Keratinocyte (primary cell): Measurements from ENCODE around the gene SVOP. TPM values are rescaled to one million over a fixed set of nuclear protein-coding genes. Genes with fewer than 3 reads are reported as not detected.
"Not testable (repeated sequence)": the region's sequence is repeated elsewhere in the genome, so short reads cannot be mapped to it uniquely, and the experiment has no call there.

Experiments
- DNase-seq: peaks from one replicate; pipeline ENCODE4 v3.0.0-alpha.2; 2011; ENCODE audit warnings: low read depth, missing footprints, low spot score
- FAIRE-seq: peaks from 2 replicates; lab custom pipeline; 2011; peaks lifted over from hg19 to GRCh38; lab: Jason Lieb, UNC
- H2AFZ ChIP-seq: 2 replicates; pipeline ENCODE4 v1.6.0; 2012; ENCODE audit warnings: low read length, control low read depth, inconsistent platforms; ENCODE audit not compliant: control insufficient read depth
- H3K27ac ChIP-seq: 2 replicates; pipeline ENCODE4 v1.5.1; 2011; ENCODE audit warnings: low read length; ENCODE audit not compliant: control insufficient read depth, insufficient read depth
- H3K27me3 ChIP-seq: 3 replicates; pipeline ENCODE4 v1.6.0; 2011; ENCODE audit warnings: low read length; ENCODE audit not compliant: control insufficient read depth, insufficient read depth; ENCODE audit errors: extremely low read depth
- H3K36me3 ChIP-seq, 2 experiments: 2 replicates in 1 of 2; 3 replicates in 1 of 2; pipeline ENCODE4 v1.5.1; 2011; ENCODE audit warnings: low read length in 2 of 2, mild to moderate bottlenecking in 1 of 2; ENCODE audit not compliant: control insufficient read depth in 2 of 2, insufficient read depth in 2 of 2; ENCODE audit errors: extremely low read depth in 1 of 2
- H3K4me1 ChIP-seq: 3 replicates; pipeline ENCODE4 v1.5.1; 2011; ENCODE audit warnings: low read length; ENCODE audit not compliant: control insufficient read depth, insufficient read depth; ENCODE audit errors: extremely low read depth
- H3K4me2 ChIP-seq: 3 replicates; pipeline ENCODE4 v1.6.0; 2011; ENCODE audit warnings: low read depth, low read length; ENCODE audit not compliant: control insufficient read depth, insufficient read depth; ENCODE audit errors: extremely low read depth
- H3K4me3 ChIP-seq, 3 experiments: fragments of 200-600 bp in 1 of 3; sonication (generic) in 1 of 3; 2 replicates in 2 of 3; 3 replicates in 1 of 3; pipeline ENCODE4 v1.5.1; 2011 to 2016; ENCODE audit warnings: low read length in 3 of 3, mild to moderate bottlenecking in 3 of 3, control low read depth in 2 of 3, inconsistent platforms in 1 of 3, low read depth in 1 of 3, mixed read lengths in 1 of 3, mixed run types in 1 of 3, moderate library complexity in 1 of 3; ENCODE audit not compliant: control insufficient read depth in 2 of 3, insufficient read depth in 2 of 3; ENCODE audit errors: extremely low read depth in 1 of 3
- H3K79me2 ChIP-seq: 2 replicates; pipeline ENCODE4 v1.6.0; 2012; ENCODE audit warnings: low read length; ENCODE audit not compliant: control insufficient read depth, insufficient read depth
- H3K9ac ChIP-seq: 3 replicates; pipeline ENCODE4 v1.6.0; 2011; ENCODE audit warnings: low read length; ENCODE audit not compliant: control insufficient read depth, insufficient read depth; ENCODE audit errors: extremely low read depth
- H3K9me1 ChIP-seq: 3 replicates; pipeline ENCODE4 v1.6.0; 2011; ENCODE audit warnings: low read length; ENCODE audit not compliant: control insufficient read depth, insufficient read depth; ENCODE audit errors: extremely low read depth
- H3K9me3 ChIP-seq: 2 replicates; pipeline ENCODE4 v1.5.1; 2012; ENCODE audit warnings: low read depth, low read length; ENCODE audit not compliant: control insufficient read depth
- H4K20me1 ChIP-seq: 3 replicates; pipeline ENCODE4 v1.6.0; 2011; ENCODE audit warnings: low read length; ENCODE audit not compliant: control insufficient read depth, insufficient read depth; ENCODE audit errors: extremely low read depth
- EZH2 ChIP-seq: IDR thresholded peaks from one replicate; pipeline ENCODE4 v1.6.1; 2012; ENCODE audit warnings: inconsistent platforms, mild to moderate bottlenecking, low read length, moderate library complexity
- dilution Hi-C: fragments of 300-500 bp; cut with MboI; formaldehyde crosslinking; loops from one replicate; pipeline ENCODE4 v1.7.0; 2020; ENCODE audit warnings: low sequenced_read_pairs; ENCODE audit not compliant: extremely low pct_ligation_motif_present
- polyA plus RNA-seq, 5 experiments: library from polyadenylated mRNA; depleted of rRNA in 3 of 5; stranded (reverse) in 3 of 5; stranded (forward) in 1 of 5; unstranded in 1 of 5; fragments of >200 nt; gene quantifications; 1 replicate in 1 of 5; 2 replicates in 3 of 5; 3 replicates in 1 of 5; pipeline versions ENCODE4 v1.2.1 to v1.2.3, GENCODE V29; 2011 to 2012; ENCODE audit warnings: missing spikeins in 2 of 5, low read depth in 1 of 5, low replicate concordance in 1 of 5
- TF ChIP-seq, protein P1 (sequence below), 3 experiments: IDR thresholded peaks in 1 of 3; conservative IDR thresholded peaks in 1 of 3; optimal IDR thresholded peaks in 1 of 3; 2 replicates in 2 of 3; 3 replicates in 1 of 3; pipeline versions ENCODE3 to v1.5.1; 2011; ENCODE audit warnings: low read length in 3 of 3, mild to moderate bottlenecking in 3 of 3, moderate library complexity in 2 of 3, control low read depth in 1 of 3, inconsistent platforms in 1 of 3; ENCODE audit not compliant: insufficient read depth in 2 of 3; ENCODE audit errors: extremely low read depth in 1 of 3

SVOP gene
- polyA plus RNA-seq, 1 donor (not counting 4 experiments of a cell fraction or from before 2014, with no cell fraction given), result not detected

DNA sequence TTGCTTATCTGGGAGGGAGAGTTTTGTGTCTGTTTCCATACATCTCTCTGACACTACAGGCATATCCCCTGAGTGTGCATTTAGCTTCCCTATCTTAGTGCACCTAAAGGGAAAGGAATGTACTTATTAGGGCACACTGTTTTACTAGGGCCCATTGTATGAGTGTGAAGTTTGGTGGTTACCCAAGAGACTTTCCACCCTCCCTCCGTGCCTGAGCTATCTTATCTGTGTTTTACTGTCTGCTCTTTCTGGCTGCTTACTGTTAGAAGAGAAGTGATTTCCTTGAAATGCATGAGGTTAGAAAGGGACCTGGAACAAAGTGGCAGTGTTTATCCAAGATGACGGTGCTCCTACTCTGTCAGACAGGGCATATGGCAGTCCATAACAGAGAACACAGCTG is 8.5 kb upstream of the SVOP start:
- H3K9me3 ChIP-seq, result no peaks in the 10 kb centered on the region
- H3K4me3 ChIP-seq, result no peak overlapping the region
- H3K9ac ChIP-seq, result no peak overlapping the region
- DNase-seq, result no peak
- dilution Hi-C loops, result no loop called here
- H3K27me3 ChIP-seq, result no peaks in the 10 kb centered on the region
- no peak overlapping the region for H3K27ac ChIP-seq
- H3K4me1 ChIP-seq, result no peaks in the 10 kb centered on the region
- no peak for FAIRE-seq
- H3K36me3 ChIP-seq, result no peaks in the 10 kb centered on the region
- H3K79me2 ChIP-seq, result no peaks in the 10 kb centered on the region
- no peak for TF ChIP-seq EZH2
- TF ChIP-seq, protein P1, sequence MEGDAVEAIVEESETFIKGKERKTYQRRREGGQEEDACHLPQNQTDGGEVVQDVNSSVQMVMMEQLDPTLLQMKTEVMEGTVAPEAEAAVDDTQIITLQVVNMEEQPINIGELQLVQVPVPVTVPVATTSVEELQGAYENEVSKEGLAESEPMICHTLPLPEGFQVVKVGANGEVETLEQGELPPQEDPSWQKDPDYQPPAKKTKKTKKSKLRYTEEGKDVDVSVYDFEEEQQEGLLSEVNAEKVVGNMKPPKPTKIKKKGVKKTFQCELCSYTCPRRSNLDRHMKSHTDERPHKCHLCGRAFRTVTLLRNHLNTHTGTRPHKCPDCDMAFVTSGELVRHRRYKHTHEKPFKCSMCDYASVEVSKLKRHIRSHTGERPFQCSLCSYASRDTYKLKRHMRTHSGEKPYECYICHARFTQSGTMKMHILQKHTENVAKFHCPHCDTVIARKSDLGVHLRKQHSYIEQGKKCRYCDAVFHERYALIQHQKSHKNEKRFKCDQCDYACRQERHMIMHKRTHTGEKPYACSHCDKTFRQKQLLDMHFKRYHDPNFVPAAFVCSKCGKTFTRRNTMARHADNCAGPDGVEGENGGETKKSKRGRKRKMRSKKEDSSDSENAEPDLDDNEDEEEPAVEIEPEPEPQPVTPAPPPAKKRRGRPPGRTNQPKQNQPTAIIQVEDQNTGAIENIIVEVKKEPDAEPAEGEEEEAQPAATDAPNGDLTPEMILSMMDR (optimal IDR thresholded peaks at IDR 0.05 in 1 of 3, IDR thresholded peaks at IDR 0.05 in 1 of 3, conservative IDR thresholded peaks at IDR 0.05 in 1 of 3; ENCODE audit: extremely low read depth in 1 of 3, insufficient read depth in 2 of 3, low read length in 3 of 3), result no peak
- H4K20me1 ChIP-seq, result no peaks in the 10 kb centered on the region
- no peak overlapping the region for H2AFZ ChIP-seq
- no peaks in the 10 kb centered on the region for H3K9me1 ChIP-seq
- H3K4me2 ChIP-seq, result no peak overlapping the region

DNA sequence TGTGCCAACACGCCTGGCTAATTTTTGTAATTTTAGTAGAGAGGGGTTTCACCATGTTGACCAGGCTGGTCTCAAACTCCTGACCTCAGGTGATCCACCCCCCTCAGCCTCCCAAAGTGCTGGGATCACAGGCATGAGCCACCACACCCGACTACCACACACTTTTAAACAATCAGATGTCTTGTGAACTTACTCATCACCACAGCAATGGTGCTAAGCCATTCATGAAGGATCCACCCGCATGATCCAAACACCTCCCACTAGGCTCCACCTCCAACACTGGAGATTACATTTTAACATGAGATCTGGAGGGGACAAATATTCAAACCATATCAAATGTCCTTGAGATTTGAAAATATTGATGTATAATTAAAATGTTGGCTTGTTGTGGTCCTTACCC is 7.8 kb upstream of the SVOP start:
- not testable (repeated sequence) for DNase-seq, H3K9me1 ChIP-seq

DNA sequence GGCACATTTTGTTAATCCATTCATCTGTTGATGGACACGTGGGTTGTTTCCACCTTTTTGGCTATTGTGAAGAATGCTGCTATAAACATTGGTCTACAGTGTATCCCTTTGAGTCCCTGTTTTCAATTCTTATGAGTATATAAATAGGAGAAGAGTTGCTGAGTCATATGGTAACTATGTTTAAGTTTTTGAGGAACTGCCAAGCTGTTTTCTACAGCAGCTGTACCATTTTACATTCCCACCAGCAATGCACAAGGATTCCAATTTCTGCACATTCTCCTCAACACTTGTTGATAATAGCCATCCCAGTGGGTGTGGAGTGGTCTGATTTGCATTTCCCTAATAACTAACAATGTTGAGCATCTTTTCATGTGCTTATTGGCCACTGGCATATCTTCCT is 6.9 kb upstream of the SVOP start:
- no peaks in the 10 kb centered on the region for H3K4me1 ChIP-seq
- H4K20me1 ChIP-seq, result no peaks in the 10 kb centered on the region
- no peak overlapping the region for H3K27ac ChIP-seq
- no peak overlapping the region for H3K4me3 ChIP-seq
- no peaks in the 10 kb centered on the region for H3K27me3 ChIP-seq
- H3K9ac ChIP-seq, result no peak overlapping the region
- no peaks in the 10 kb centered on the region for H3K9me3 ChIP-seq
- TF ChIP-seq, protein P1 (optimal IDR thresholded peaks at IDR 0.05 in 1 of 3, IDR thresholded peaks at IDR 0.05 in 1 of 3, conservative IDR thresholded peaks at IDR 0.05 in 1 of 3; ENCODE audit: extremely low read depth in 1 of 3, insufficient read depth in 2 of 3, low read length in 3 of 3), result no peak
- TF ChIP-seq EZH2, result no peak
- H3K9me1 ChIP-seq, result no peaks in the 10 kb centered on the region
- no peaks in the 10 kb centered on the region for H3K36me3 ChIP-seq
- no peak overlapping the region for H2AFZ ChIP-seq
- FAIRE-seq (no peak), DNase-seq (no peak)
- H3K79me2 ChIP-seq, result no peaks in the 10 kb centered on the region
- dilution Hi-C loops, result no loop called here
- H3K4me2 ChIP-seq, result no peak overlapping the region

More for the DNA sequence above, 7.8 kb upstream of the SVOP start:
- dilution Hi-C loops, H2AFZ ChIP-seq, H3K4me2 ChIP-seq, H3K27me3 ChIP-seq, H3K9me3 ChIP-seq, H3K9ac ChIP-seq, H3K4me1 ChIP-seq, H3K4me3 ChIP-seq, H3K79me2 ChIP-seq, H4K20me1 ChIP-seq, H3K36me3 ChIP-seq, H3K27ac ChIP-seq: not testable (repeated sequence)
- peak; percentile 61 for FAIRE-seq
